ENCODE results near the gene KIAA1755. TPM values are rescaled to one million over a fixed set of nuclear protein-coding genes. Genes with fewer than 3 reads are reported as not detected.

Gene KIAA1755
- total RNA-seq, 1 donor from 2014 or later: 0.06 TPM

GRCh38 chr20:38270869-38271605 lies 10.5 kb upstream of the KIAA1755 start:
- TF ChIP-seq, protein P1, sequence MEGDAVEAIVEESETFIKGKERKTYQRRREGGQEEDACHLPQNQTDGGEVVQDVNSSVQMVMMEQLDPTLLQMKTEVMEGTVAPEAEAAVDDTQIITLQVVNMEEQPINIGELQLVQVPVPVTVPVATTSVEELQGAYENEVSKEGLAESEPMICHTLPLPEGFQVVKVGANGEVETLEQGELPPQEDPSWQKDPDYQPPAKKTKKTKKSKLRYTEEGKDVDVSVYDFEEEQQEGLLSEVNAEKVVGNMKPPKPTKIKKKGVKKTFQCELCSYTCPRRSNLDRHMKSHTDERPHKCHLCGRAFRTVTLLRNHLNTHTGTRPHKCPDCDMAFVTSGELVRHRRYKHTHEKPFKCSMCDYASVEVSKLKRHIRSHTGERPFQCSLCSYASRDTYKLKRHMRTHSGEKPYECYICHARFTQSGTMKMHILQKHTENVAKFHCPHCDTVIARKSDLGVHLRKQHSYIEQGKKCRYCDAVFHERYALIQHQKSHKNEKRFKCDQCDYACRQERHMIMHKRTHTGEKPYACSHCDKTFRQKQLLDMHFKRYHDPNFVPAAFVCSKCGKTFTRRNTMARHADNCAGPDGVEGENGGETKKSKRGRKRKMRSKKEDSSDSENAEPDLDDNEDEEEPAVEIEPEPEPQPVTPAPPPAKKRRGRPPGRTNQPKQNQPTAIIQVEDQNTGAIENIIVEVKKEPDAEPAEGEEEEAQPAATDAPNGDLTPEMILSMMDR (conservative IDR thresholded peaks at IDR 0.05; ENCODE audit: low read depth, low read length): no peak
- DNase-seq (ENCODE audit: low read depth): peak; percentile 46
- no peak overlapping the region for H3K4me3 ChIP-seq (ENCODE audit: low read depth, low read length)

- DNase-seq (ENCODE audit: low read depth): no peak
- TF ChIP-seq, protein P1 (conservative IDR thresholded peaks at IDR 0.05; ENCODE audit: low read depth, low read length): no peak
- no peak overlapping the region for H3K4me3 ChIP-seq (ENCODE audit: low read depth, low read length)
Observed at GRCh38 chr20:38269715-38270114, 9.2 kb upstream of the KIAA1755 start.

DNA sequence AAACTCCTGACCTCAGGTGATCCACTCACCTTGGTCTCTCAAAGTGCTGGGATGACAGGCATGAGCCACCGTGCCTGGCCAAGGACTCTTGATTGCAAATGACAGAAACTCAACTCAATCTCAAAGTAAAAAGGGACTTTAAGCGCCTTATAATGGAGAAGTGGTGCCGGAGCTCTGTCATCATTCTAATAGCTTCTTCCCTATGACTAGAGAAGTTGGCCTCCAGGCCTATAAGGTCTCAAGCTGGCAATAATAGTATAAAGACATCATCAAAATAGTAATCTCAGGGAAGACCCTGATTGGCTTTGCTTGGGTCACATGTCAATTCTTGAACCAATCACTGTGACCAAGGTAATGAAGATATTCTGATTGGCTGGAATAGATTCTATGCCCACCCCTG lies 8.5 kb upstream of the KIAA1755 start:
- H3K4me3 ChIP-seq (ENCODE audit: low read depth, low read length): no peak overlapping the region
- DNase-seq (ENCODE audit: low read depth): no peak
- TF ChIP-seq, protein P1 (conservative IDR thresholded peaks at IDR 0.05; ENCODE audit: low read depth, low read length): no peak

DNA sequence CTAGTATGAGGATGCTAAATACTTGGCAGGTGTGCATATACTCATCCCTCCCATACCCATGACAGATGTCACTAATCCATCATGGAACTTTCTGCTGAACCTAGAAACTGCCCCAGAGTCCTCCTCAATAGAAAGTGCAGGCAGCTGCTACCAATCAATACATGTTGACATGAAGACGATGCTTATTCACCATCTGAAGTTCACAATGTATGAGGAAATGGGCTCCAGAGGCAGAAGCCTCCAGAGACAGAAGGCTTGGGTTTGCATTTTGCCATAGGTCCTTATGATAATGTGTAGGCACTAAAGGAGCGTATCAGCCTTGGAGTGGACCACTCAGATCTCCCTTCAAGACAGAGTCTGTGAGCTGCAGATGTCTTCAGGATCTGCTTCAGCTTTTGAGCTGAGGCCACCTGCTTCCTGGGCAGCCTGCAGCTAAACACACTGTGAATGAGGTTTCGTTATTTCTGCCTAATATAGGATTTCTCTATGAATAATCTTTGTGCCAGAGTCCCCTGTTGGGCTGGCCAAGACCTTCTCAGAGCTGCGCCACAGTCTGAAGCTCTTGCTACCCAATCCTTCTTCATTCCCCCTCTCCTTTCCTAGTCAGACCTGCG lies 7.5 kb upstream of the KIAA1755 start:
- DNase-seq (ENCODE audit: low read depth): no peak
- TF ChIP-seq, protein P1 (conservative IDR thresholded peaks at IDR 0.05; ENCODE audit: low read depth, low read length): no peak
- no peak overlapping the region for H3K4me3 ChIP-seq (ENCODE audit: low read depth, low read length)

- TF ChIP-seq, protein P1 (conservative IDR thresholded peaks at IDR 0.05; ENCODE audit: low read depth, low read length): no peak
- no peak overlapping the region for H3K4me3 ChIP-seq (ENCODE audit: low read depth, low read length)
- peak; percentile 33 for DNase-seq (ENCODE audit: low read depth)
Observed at GRCh38 chr20:38267296-38267695, 6.8 kb upstream of the KIAA1755 start.

DNA sequence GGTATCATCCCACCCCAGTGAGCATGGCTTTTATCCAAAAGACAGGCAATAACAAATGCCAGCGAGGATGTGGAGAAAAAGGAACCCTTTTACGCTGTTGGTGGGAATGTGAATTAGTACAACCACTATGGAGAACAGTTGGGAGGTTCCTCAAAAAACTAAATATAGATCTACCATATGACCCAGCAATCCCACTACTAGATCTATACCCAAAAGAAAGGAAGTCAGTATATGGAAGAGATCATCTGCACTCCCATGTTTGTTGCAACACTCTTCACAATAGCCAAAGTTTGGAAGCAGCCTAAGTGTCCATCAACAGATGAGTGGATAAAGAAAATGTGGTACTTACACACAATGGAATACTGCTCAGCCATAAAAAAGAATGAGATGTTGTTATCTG lies 5.9 kb upstream of the KIAA1755 start:
- no peak overlapping the region for H3K4me3 ChIP-seq (ENCODE audit: low read depth, low read length)
- no peak for DNase-seq (ENCODE audit: low read depth)
- TF ChIP-seq, protein P1 (conservative IDR thresholded peaks at IDR 0.05; ENCODE audit: low read depth, low read length): no peak

- no peak overlapping the region for H3K4me3 ChIP-seq (ENCODE audit: low read depth, low read length)
- TF ChIP-seq, protein P1 (conservative IDR thresholded peaks at IDR 0.05; ENCODE audit: low read depth, low read length): no peak
- DNase-seq (ENCODE audit: low read depth): no peak
Observed at GRCh38 chr20:38262931-38263330, 2.4 kb upstream of the KIAA1755 start.
